ENCODE results near the gene GPR101. TPM values are rescaled to one million over a fixed set of nuclear protein-coding genes. Genes with fewer than 3 reads are reported as not detected.
A peak's percentile ranks its signal among the peaks of the same experiment; 100 is the strongest.

GPR101 gene
- total and polyA plus RNA-seq, 2 experiments from 2014 or later = not detected

- H3K9me3 ChIP-seq (ENCODE audit: low read depth) = no peaks in the 10 kb centered on the region
- no peak overlapping the region for H2AFZ ChIP-seq
- no peak overlapping the region for H3K4me3 ChIP-seq
- H3K79me2 ChIP-seq (ENCODE audit: insufficient read depth) = no peaks in the 10 kb centered on the region
- no peaks in the 10 kb centered on the region for H3K27me3 ChIP-seq (replicated peaks; ENCODE audit: insufficient read depth)
- no peaks in the 10 kb centered on the region for H3K9me2 ChIP-seq (ENCODE audit: insufficient read depth)
- WGBS, 2 experiments (ENCODE audit: low coverage in 1 of 2, low lambda C conversion rate in 2 of 2, missing lambda C conversion rate in 2 of 2) = 31 to 34% methylated on average over 2 of the region's 2 CpGs
- no peaks in the 10 kb centered on the region for H3K36me3 ChIP-seq (ENCODE audit: low read depth)
- no peaks in the 10 kb centered on the region for H3F3A ChIP-seq (ENCODE audit: insufficient read depth)
- H3K9ac ChIP-seq = no peak overlapping the region
- no peak overlapping the region for H3K4me2 ChIP-seq (ENCODE audit: unreplicated experiment)
- in situ Hi-C loops (cut with MboI) = no loop called here
- H3K4me1 ChIP-seq (ENCODE audit: insufficient read depth) = no peaks in the 10 kb centered on the region
- TF ChIP-seq EZH2phosphoT487 (IDR thresholded peaks at IDR 0.05; ENCODE audit: insufficient read depth, low read depth) (no peak), EZH2 (IDR thresholded peaks at IDR 0.05; ENCODE audit: insufficient read depth, poor library complexity, severe bottlenecking) (no peak)
- DNase-seq = no peak
- no peak overlapping the region for H3K27ac ChIP-seq
- H4K20me1 ChIP-seq (ENCODE audit: insufficient read depth) = no peaks in the 10 kb centered on the region
Observed at GRCh38 chrX:137067147-137067546, 33.4 kb upstream of the GPR101 start.

GRCh38 chrX:137062915-137063617, 29.3 kb upstream of the GPR101 start:
- Histone ChIP-seq H3K9me3 (ENCODE audit: low read depth) (no peaks in the 10 kb centered on the region), H3K4me1 (ENCODE audit: insufficient read depth) (no peaks in the 10 kb centered on the region), H3K4me3 (no peak overlapping the region), H3K36me3 (ENCODE audit: low read depth) (no peaks in the 10 kb centered on the region), H3K9me2 (ENCODE audit: insufficient read depth) (no peaks in the 10 kb centered on the region), H3K79me2 (ENCODE audit: insufficient read depth) (no peaks in the 10 kb centered on the region), H4K20me1 (ENCODE audit: insufficient read depth) (no peaks in the 10 kb centered on the region), H2AFZ (no peak overlapping the region), H3K27me3 (replicated peaks; ENCODE audit: insufficient read depth) (no peaks in the 10 kb centered on the region), H3K4me2 (ENCODE audit: unreplicated experiment) (no peak overlapping the region), H3F3A (ENCODE audit: insufficient read depth) (no peaks in the 10 kb centered on the region), H3K9ac (no peak overlapping the region), H3K27ac (no peak overlapping the region)
- DNase-seq = no peak
- 19 to 22% methylated on average over 4 of the region's 4 CpGs for WGBS, 2 experiments (ENCODE audit: low coverage in 1 of 2, low lambda C conversion rate in 2 of 2, missing lambda C conversion rate in 2 of 2)
- TF ChIP-seq EZH2phosphoT487 (IDR thresholded peaks at IDR 0.05; ENCODE audit: insufficient read depth, low read depth) = no peak
- TF ChIP-seq EZH2 (IDR thresholded peaks at IDR 0.05; ENCODE audit: insufficient read depth, poor library complexity, severe bottlenecking) = no peak
- in situ Hi-C loops (cut with MboI) = no loop called here

- TF ChIP-seq EZH2 (IDR thresholded peaks at IDR 0.05; ENCODE audit: insufficient read depth, poor library complexity, severe bottlenecking) (no peak), EZH2phosphoT487 (IDR thresholded peaks at IDR 0.05; ENCODE audit: insufficient read depth, low read depth) (no peak)
- H3K9ac ChIP-seq = no peak overlapping the region
- in situ Hi-C loops (cut with MboI) = loop anchor here (10.0 kb wide), 1 partner anchor 104 kb away; no protein-coding TSS in a partner anchor
Observed at GRCh38 chrX:137058339-137059127, 24.7 kb upstream of the GPR101 start.

GRCh38 chrX:137052643-137053235, 18.9 kb upstream of the GPR101 start:
- WGBS, 2 experiments (ENCODE audit: low coverage in 1 of 2, low lambda C conversion rate in 2 of 2, missing lambda C conversion rate in 2 of 2) = 1 to 2% methylated on average over 33 to 34 of the region's 37 CpGs
- Histone ChIP-seq H3K4me1 (ENCODE audit: insufficient read depth) (no peaks in the 10 kb centered on the region), H4K20me1 (ENCODE audit: insufficient read depth) (no peaks in the 10 kb centered on the region), H3K4me2 (ENCODE audit: unreplicated experiment) (peak overlapping the region; percentile 87), H3K9ac (peak overlapping the region; percentile 21; the same call in 1 of the 2 replicates), H3K79me2 (ENCODE audit: insufficient read depth) (no peaks in the 10 kb centered on the region), H3F3A (ENCODE audit: insufficient read depth) (no peaks in the 10 kb centered on the region), H3K27me3 (replicated peaks; ENCODE audit: insufficient read depth) (peaks cover 13% of the 10 kb centered on the region; the same call in 1 of the 2 replicates), H2AFZ (peak overlapping the region; percentile 85), H3K36me3 (ENCODE audit: low read depth) (no peaks in the 10 kb centered on the region), H3K9me2 (ENCODE audit: insufficient read depth) (no peaks in the 10 kb centered on the region), H3K27ac (no peak overlapping the region), H3K9me3 (ENCODE audit: low read depth) (no peaks in the 10 kb centered on the region), H3K4me3 (peak overlapping the region; percentile 71)
- TF ChIP-seq EZH2phosphoT487 (IDR thresholded peaks at IDR 0.05; ENCODE audit: insufficient read depth, low read depth) = no peak
- in situ Hi-C loops (cut with MboI) = loop anchor here (10.0 kb wide), 1 partner anchor 98 kb away; no protein-coding TSS in a partner anchor
- peak; percentile 20 for DNase-seq

More at GRCh38 chrX:137058339-137059127, 24.7 kb upstream of the GPR101 start:
- no peak for DNase-seq
- peaks cover 5% of the 10 kb centered on the region; the same call in 1 of the 2 replicates for H3K27me3 ChIP-seq (replicated peaks; ENCODE audit: insufficient read depth)
- H4K20me1 ChIP-seq (ENCODE audit: insufficient read depth) = no peaks in the 10 kb centered on the region
- H2AFZ ChIP-seq = no peak overlapping the region
- no peaks in the 10 kb centered on the region for H3K4me1 ChIP-seq (ENCODE audit: insufficient read depth)
- H3K79me2 ChIP-seq (ENCODE audit: insufficient read depth) = no peaks in the 10 kb centered on the region
- no peaks in the 10 kb centered on the region for H3F3A ChIP-seq (ENCODE audit: insufficient read depth)
- no peak overlapping the region for H3K4me2 ChIP-seq (ENCODE audit: unreplicated experiment)
- WGBS, 2 experiments (ENCODE audit: low coverage in 1 of 2, low lambda C conversion rate in 2 of 2, missing lambda C conversion rate in 2 of 2) = 0% methylated on average over 1 to 2 of the region's 2 CpGs
- no peak overlapping the region for H3K4me3 ChIP-seq
- H3K9me2 ChIP-seq (ENCODE audit: insufficient read depth) = no peaks in the 10 kb centered on the region
- no peaks in the 10 kb centered on the region for H3K9me3 ChIP-seq (ENCODE audit: low read depth)
- no peaks in the 10 kb centered on the region for H3K36me3 ChIP-seq (ENCODE audit: low read depth)
- no peak overlapping the region for H3K27ac ChIP-seq

All from GM23248 (cell line).